ENCODE measurements around the gene RRP15. TPM values are rescaled to one million over a fixed set of nuclear protein-coding genes. Genes with fewer than 3 reads are reported as not detected.

RRP15 gene
- total RNA-seq, 1 donor from 2014 or later, result 10.1 TPM

GRCh38 chr1:218363141-218363540, 78.0 kb downstream of the RRP15 start:
- no peak for DNase-seq

- no peak for DNase-seq
Observed at GRCh38 chr1:218364028-218364710, 79.1 kb downstream of the RRP15 start.

- no peak for DNase-seq
Observed at GRCh38 chr1:218365226-218365999, 80.3 kb downstream of the RRP15 start.

GRCh38 chr1:218366322-218367052, 81.4 kb downstream of the RRP15 start:
- no peak for DNase-seq

- no peak for DNase-seq
Observed at GRCh38 chr1:218367118-218367517, 82.0 kb downstream of the RRP15 start.

- no peak for DNase-seq
Observed at GRCh38 chr1:218368686-218369085, 83.6 kb downstream of the RRP15 start.

- DNase-seq, result no peak
Observed at GRCh38 chr1:218369688-218370511, 84.8 kb downstream of the RRP15 start.

GRCh38 chr1:218371927-218372672, 87.0 kb downstream of the RRP15 start:
- DNase-seq, result peak; percentile 80

GRCh38 chr1:218374401-218375353, 89.6 kb downstream of the RRP15 start:
- DNase-seq, result peak; percentile 28

GRCh38 chr1:218376722-218377121, 91.6 kb downstream of the RRP15 start:
- no peak for DNase-seq

- DNase-seq, result peak; percentile 17
Observed at GRCh38 chr1:218377143-218377660, 92.1 kb downstream of the RRP15 start.

- no peak for DNase-seq
Observed at GRCh38 chr1:218380125-218380977, 95.3 kb downstream of the RRP15 start.

GRCh38 chr1:218382261-218382660, 97.2 kb downstream of the RRP15 start:
- DNase-seq, result no peak

- no peak for DNase-seq
Observed at GRCh38 chr1:218383051-218383450, 98.0 kb downstream of the RRP15 start.

- DNase-seq, result no peak
Observed at GRCh38 chr1:218383681-218384080, 98.6 kb downstream of the RRP15 start.

GRCh38 chr1:218384581-218384993, 99.5 kb downstream of the RRP15 start:
- no peak for DNase-seq
